ENCODE results near the gene NRCAM.
A peak's percentile ranks its signal among the peaks of the same experiment; 100 is the strongest.
"Not testable (repeated sequence)": the region's sequence is repeated elsewhere in the genome, so short reads cannot be mapped to it uniquely, and the experiment has no call there.

Gene NRCAM

GRCh38 chr7:108270385-108271015 is 185.7 kb downstream of the NRCAM start:
- DNase-seq: no peak

GRCh38 chr7:108268200-108268820 is 187.9 kb downstream of the NRCAM start:
- no peak for DNase-seq

GRCh38 chr7:108267615-108268014 is 188.6 kb downstream of the NRCAM start:
- DNase-seq: no peak

- no peak for DNase-seq
Observed at GRCh38 chr7:108266491-108266890, 189.7 kb downstream of the NRCAM start.

GRCh38 chr7:108266035-108266434 is 190.2 kb downstream of the NRCAM start:
- DNase-seq: no peak

- no peak for DNase-seq
Observed at GRCh38 chr7:108265007-108265406, 191.2 kb downstream of the NRCAM start.

GRCh38 chr7:108263425-108263824 is 192.8 kb downstream of the NRCAM start:
- no peak for DNase-seq

- no peak for DNase-seq
Observed at GRCh38 chr7:108261560-108262255, 194.5 kb downstream of the NRCAM start.

- DNase-seq: not testable (repeated sequence)
Observed at GRCh38 chr7:108259447-108259846, 196.8 kb downstream of the NRCAM start.

GRCh38 chr7:108257954-108258353 is 198.3 kb downstream of the NRCAM start:
- DNase-seq: no peak

GRCh38 chr7:108254259-108254658 is 202.0 kb downstream of the NRCAM start:
- DNase-seq: no peak

- DNase-seq: no peak
Observed at GRCh38 chr7:108253275-108254044, 202.8 kb downstream of the NRCAM start.

- no peak for DNase-seq
Observed at GRCh38 chr7:108252177-108252576, 204.1 kb downstream of the NRCAM start.

GRCh38 chr7:108251700-108252099 is 204.5 kb downstream of the NRCAM start:
- no peak for DNase-seq

GRCh38 chr7:108249453-108249852 is 206.8 kb downstream of the NRCAM start:
- DNase-seq: no peak

- DNase-seq: no peak
Observed at GRCh38 chr7:108248821-108249220, 207.4 kb downstream of the NRCAM start.

- no peak for DNase-seq
Observed at GRCh38 chr7:108248418-108248817, 207.8 kb downstream of the NRCAM start.

GRCh38 chr7:108247614-108248013 is 208.6 kb downstream of the NRCAM start:
- DNase-seq: no peak

- peak; percentile 17 to 58 (median 20) for DNase-seq
Observed at GRCh38 chr7:108246227-108246837, 209.9 kb downstream of the NRCAM start.

- no peak for DNase-seq
Observed at GRCh38 chr7:108245523-108246226, 210.6 kb downstream of the NRCAM start.

GRCh38 chr7:108244110-108244509 is 212.1 kb downstream of the NRCAM start:
- DNase-seq: no peak

GRCh38 chr7:108239501-108240225 is 216.6 kb downstream of the NRCAM start:
- no peak for DNase-seq

All from suppressor macrophage treated with lipopolysaccharide for 1 hour (primary cell).